ENCODE results near the gene ARFGAP3. TPM values are rescaled to one million over a fixed set of nuclear protein-coding genes. Genes with fewer than 3 reads are reported as not detected.

ARFGAP3 gene
- polyA plus RNA-seq, 1 of the 3 experiments (the other 2 are of a cell fraction) = 12.6 TPM

- Histone ChIP-seq H3K9ac (no peak overlapping the region), H2AFZ (ENCODE audit: low read depth) (no peak overlapping the region), H3K9me3 (no peaks in the 10 kb centered on the region), H3K4me2 (peak overlapping the region; percentile 75; the same call in 1 of the 2 replicates), H4K20me1 (ENCODE audit: insufficient read depth) (peaks cover 20% of the 10 kb centered on the region; the same call in 1 of the 2 replicates), H3K27ac (ENCODE audit: low read depth in 2 of 2, low read length in 1 of 2) (no peak overlapping the region), H3K27me3 (ENCODE audit: insufficient read depth) (no peaks in the 10 kb centered on the region), H3K79me2 (ENCODE audit: insufficient read depth) (peaks cover 63% of the 10 kb centered on the region), H3K4me1 (ENCODE audit: control insufficient read depth in 1 of 2, insufficient read depth in 2 of 2, low read depth in 1 of 2, low read length in 1 of 2) (peaks cover 0 to 4% of the 10 kb centered on the region in 2 experiments; a peak in 2 of 4 replicates), H3K36me3 (replicated peaks in 1 of 2; ENCODE audit: control insufficient read depth in 1 of 2, insufficient read depth in 2 of 2, low read length in 1 of 2) (no peaks in the 10 kb centered on the region), H3F3A (replicated peaks; ENCODE audit: insufficient read depth) (peaks cover 3% of the 10 kb centered on the region), H3K9me2 (no peaks in the 10 kb centered on the region), H3K4me3 (ENCODE audit: low read depth in 2 of 2, low read length in 1 of 2) (no peak overlapping the region)
- no peak for DNase-seq
- no peak for TF ChIP-seq ELF1 (IDR thresholded peaks at IDR 0.05)
- no peak for TF ChIP-seq NRF1 (IDR thresholded peaks at IDR 0.05; ENCODE audit: low read depth, low read length)
- no peak for TF ChIP-seq FOXM1 (IDR thresholded peaks at IDR 0.05; ENCODE audit: low read depth)
- TF ChIP-seq CTCF (IDR thresholded peaks at IDR 0.05) = no peak
- no peak for TF ChIP-seq GATA2 (CRISPR knock-in tag; IDR thresholded peaks at IDR 0.05)
- no peak for TF ChIP-seq SIN3A (IDR thresholded peaks at IDR 0.05; ENCODE audit: borderline replicate concordance, low read depth, low read length)
- TF ChIP-seq POLR2AphosphoS5 (IDR thresholded peaks at IDR 0.05; ENCODE audit: low read depth, low read length) = no peak
- no peak for TF ChIP-seq REST (IDR thresholded peaks at IDR 0.05; ENCODE audit: low read depth, low read length)
- no peak for TF ChIP-seq ZBTB33 (IDR thresholded peaks at IDR 0.05; ENCODE audit: borderline replicate concordance, low read depth)
- TF ChIP-seq, protein P1, sequence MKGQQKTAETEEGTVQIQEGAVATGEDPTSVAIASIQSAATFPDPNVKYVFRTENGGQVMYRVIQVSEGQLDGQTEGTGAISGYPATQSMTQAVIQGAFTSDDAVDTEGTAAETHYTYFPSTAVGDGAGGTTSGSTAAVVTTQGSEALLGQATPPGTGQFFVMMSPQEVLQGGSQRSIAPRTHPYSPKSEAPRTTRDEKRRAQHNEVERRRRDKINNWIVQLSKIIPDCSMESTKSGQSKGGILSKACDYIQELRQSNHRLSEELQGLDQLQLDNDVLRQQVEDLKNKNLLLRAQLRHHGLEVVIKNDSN (IDR thresholded peaks at IDR 0.05; ENCODE audit: borderline replicate concordance, low read depth) = no peak
- no peak for TF ChIP-seq EZH2phosphoT487 (IDR thresholded peaks at IDR 0.05; ENCODE audit: borderline replicate concordance, low read depth)
- CTCF ChIA-PET = interaction anchor here (0.6 kb wide), 1 partner anchor 12 kb away, joined by 4 read pairs; no protein-coding TSS in a partner anchor
- POLR2A ChIA-PET = no interaction called here
- 93% methylated on average over 8 of the region's 8 CpGs for WGBS (ENCODE audit: low lambda C conversion rate)
Measured at GRCh38 chr22:42855211-42855610, 1.9 kb downstream of the ARFGAP3 start.

Measured in SK-N-SH (cell line).